Lung (tissue), 12 donors: ENCODE results near the gene ZNF628. TPM values are rescaled to one million over a fixed set of nuclear protein-coding genes. Genes with fewer than 3 reads are reported as not detected.
A peak's percentile ranks its signal among the peaks of the same experiment; 100 is the strongest.

Source experiments
- ATAC-seq: fragments of 200-7000 bp; cut with Tn5 transposase; one replicate; pipeline ENCODE4 v1.9.1; 2020; ENCODE audit warnings: moderate number of reproducible peaks; ENCODE audit not compliant: insufficient read depth, low FRiP score
- DNase-seq, 3 donors: peaks; one replicate each; pipeline ENCODE4 v3.0.0-alpha.2; 2013 to 2017
- H3K27ac ChIP-seq, 2 donors: one replicate each; pipeline ENCODE4 v1.5.1; 2013; ENCODE audit warnings: mild to moderate bottlenecking in 2 of 2, moderate library complexity in 2 of 2, control low read depth in 1 of 2, inconsistent platforms in 1 of 2, low read depth in 1 of 2, low read length in 1 of 2
- H3K27me3 ChIP-seq, 3 donors: one replicate each; pipeline ENCODE4 v1.5.1; 2013; ENCODE audit warnings: low read length in 2 of 3; ENCODE audit not compliant: control insufficient read depth in 3 of 3, insufficient read depth in 3 of 3
- H3K36me3 ChIP-seq, 4 donors: one replicate each; pipeline ENCODE4 v1.5.1; 2013; ENCODE audit warnings: low read length in 4 of 4, mild to moderate bottlenecking in 1 of 4, moderate library complexity in 1 of 4; ENCODE audit not compliant: control insufficient read depth in 4 of 4, insufficient read depth in 4 of 4
- H3K4me1 ChIP-seq, 5 donors: one replicate each; pipeline ENCODE4 v1.5.1; 2013; ENCODE audit warnings: low read length in 5 of 5, mild to moderate bottlenecking in 2 of 5, moderate library complexity in 1 of 5; ENCODE audit not compliant: control insufficient read depth in 5 of 5, insufficient read depth in 5 of 5
- H3K4me3 ChIP-seq: one replicate; pipeline ENCODE4 v1.5.1; 2013; ENCODE audit warnings: mild to moderate bottlenecking, control low read depth, moderate library complexity
- H3K9ac ChIP-seq, 2 donors: one replicate each; pipeline ENCODE4 v1.5.1; 2013; ENCODE audit warnings: low read length in 2 of 2, control low read depth in 1 of 2; ENCODE audit not compliant: insufficient read depth in 1 of 2
- H3K9me3 ChIP-seq, 4 donors: one replicate each; pipeline ENCODE4 v1.5.1; 2013; ENCODE audit warnings: low read length in 3 of 4, mild to moderate bottlenecking in 1 of 4, moderate library complexity in 1 of 4; ENCODE audit not compliant: control insufficient read depth in 4 of 4, insufficient read depth in 3 of 4
- CTCF ChIP-seq: IDR thresholded peaks from 2 replicates; pipeline ENCODE4 v1.5.1; 2012; ENCODE audit warnings: mild to moderate bottlenecking; ENCODE audit errors: control extremely low read depth, extremely low read depth
- WGBS, 2 donors: extraction: QIAGEN DNeasy Blood & Tissue Kit; methylation state at CpG; one replicate each; pipeline ENCODE4 v1.1.7; 2013; 5-methylcytosine and 5-hydroxymethylcytosine counted together
- polyA plus RNA-seq, 2 donors: library from polyadenylated mRNA; stranded (reverse); fragments of 200-250 nt; gene quantifications; one replicate each; pipeline ENCODE4 v1.2.1, GENCODE V29; 2013
- total RNA-seq, 2 donors: library from RNA; depleted of rRNA in 1 of 2; stranded (reverse); fragments of >200 nt in 1 of 2; gene quantifications; one replicate each; pipeline ENCODE4 v1.2.1, GENCODE V29; 2014 to 2021
- donor health status: control.
- donor health status: control.
- donor health status: Bipolar disorder and iron deficiency.
- donor health status: healthy.
- donor health status: DM: yes; HTN: yes; CAD: no.

Gene ZNF628
- total and polyA plus RNA-seq, 4 donors: 2.0 to 12.3 (median 7.8) TPM

- Histone ChIP-seq H3K9me3 (no peaks in the 10 kb centered on the region), H3K9ac (no peak overlapping the region), H3K27me3 (no peaks in the 10 kb centered on the region), H3K36me3 (peaks cover 0 to 2% (median 0%) of the 10 kb centered on the region in 4 donors), H3K27ac (no peak overlapping the region), H3K4me1 (no peaks in the 10 kb centered on the region), H3K4me3 (no peak overlapping the region)
- DNase-seq: no peak
- no peak for ATAC-seq
- 93 to 94% methylated on average over 9 of the region's 9 CpGs for WGBS, 2 donors
- TF ChIP-seq CTCF: no peak
Measured at GRCh38 chr19:55502197-55502952, 26.0 kb downstream of the ZNF628 start.

GRCh38 chr19:55503157-55503501, 26.7 kb downstream of the ZNF628 start:
- ATAC-seq (no peak), DNase-seq (no peak)
- H3K27ac ChIP-seq: no peak overlapping the region
- WGBS, 2 donors: 80 to 89% methylated on average over 17 of the region's 17 CpGs
- no peaks in the 10 kb centered on the region for H3K9me3 ChIP-seq
- no peak overlapping the region for H3K9ac ChIP-seq
- no peak for TF ChIP-seq CTCF
- no peak overlapping the region for H3K4me3 ChIP-seq
- no peaks in the 10 kb centered on the region for H3K4me1 ChIP-seq
- H3K36me3 ChIP-seq: peaks cover 0 to 2% (median 0%) of the 10 kb centered on the region in 4 donors
- no peaks in the 10 kb centered on the region for H3K27me3 ChIP-seq

GRCh38 chr19:55503502-55504251, 27.3 kb downstream of the ZNF628 start:
- DNase-seq (peak; percentile 90 to 92 (median 91)), ATAC-seq (peak; percentile 95)
- peaks cover 0 to 2% (median 0%) of the 10 kb centered on the region in 4 donors for H3K36me3 ChIP-seq
- WGBS, 2 donors: 10 to 12% methylated on average over 64 of the region's 64 CpGs
- no peaks in the 10 kb centered on the region for H3K9me3 ChIP-seq
- TF ChIP-seq CTCF: peak; percentile 94
- H3K4me1 ChIP-seq: no peaks in the 10 kb centered on the region
- H3K9ac ChIP-seq: no peak overlapping the region
- H3K27me3 ChIP-seq: no peaks in the 10 kb centered on the region
- peak overlapping the region in 1 of 2 donors; percentile 69 for H3K27ac ChIP-seq
- peak overlapping the region; percentile 21 for H3K4me3 ChIP-seq
